CD14-positive monocyte (primary cell): ENCODE data around the gene WASHC4. TPM values are rescaled to one million over a fixed set of nuclear protein-coding genes. Genes with fewer than 3 reads are reported as not detected.

Experiments used
- DNase-seq, 3 donors: peaks; one replicate each; pipeline ENCODE4 v3.0.0-alpha.2; 2011 to 2022
- H2AFZ ChIP-seq: 2 replicates; pipeline ENCODE4 v1.6.0; 2012; ENCODE audit warnings: mild to moderate bottlenecking, low read depth, low read length, inconsistent platforms; ENCODE audit not compliant: insufficient read depth, poor library complexity, severe bottlenecking
- H3K27ac ChIP-seq, 2 donors: 1 replicate in 1 of 2; 2 replicates in 1 of 2; pipeline ENCODE4 v1.5.1; 2012 to 2013; ENCODE audit warnings: low read length in 2 of 2, control low read depth in 1 of 2, inconsistent platforms in 1 of 2, low read depth in 1 of 2, mild to moderate bottlenecking in 1 of 2
- H3K27me3 ChIP-seq, 2 donors: one replicate each; pipeline versions ENCODE4 v1.6.0 to v1.6.1; 2011 to 2013; ENCODE audit warnings: low read length in 2 of 2; ENCODE audit not compliant: control insufficient read depth in 2 of 2, insufficient read depth in 2 of 2
- H3K36me3 ChIP-seq, 2 donors: replicated peaks in 1 of 2; 1 replicate in 1 of 2; 2 replicates in 1 of 2; pipeline versions ENCODE4 v1.5.1 to v1.6.1; 2012 to 2013; ENCODE audit warnings: low read length in 2 of 2, control low read depth in 1 of 2, inconsistent platforms in 1 of 2, mild to moderate bottlenecking in 1 of 2; ENCODE audit not compliant: insufficient read depth in 2 of 2, control insufficient read depth in 1 of 2
- H3K4me1 ChIP-seq, 2 donors: 1 replicate in 1 of 2; 2 replicates in 1 of 2; pipeline versions ENCODE4 v1.5.1 to v1.6.1; 2012 to 2013; ENCODE audit warnings: low read length in 2 of 2, control low read depth in 1 of 2, inconsistent platforms in 1 of 2, mild to moderate bottlenecking in 1 of 2, moderate library complexity in 1 of 2; ENCODE audit not compliant: insufficient read depth in 2 of 2, control insufficient read depth in 1 of 2
- H3K4me2 ChIP-seq: replicated peaks from 2 replicates; pipeline ENCODE3; 2012; ENCODE audit warnings: low read length, moderate library complexity, mild to moderate bottlenecking; ENCODE audit not compliant: poor library complexity, severe bottlenecking; ENCODE audit errors: extremely low read depth
- H3K4me3 ChIP-seq, 3 experiments: fragments of 200-600 bp in 1 of 3; sonication (generic) in 1 of 3; replicated peaks in 1 of 3; 1 replicate in 2 of 3; 2 replicates in 1 of 3; pipeline ENCODE4 v1.5.1; 2011 to 2013; ENCODE audit warnings: low read length in 3 of 3, mild to moderate bottlenecking in 3 of 3, control low read depth in 2 of 3, low read depth in 2 of 3, inconsistent platforms in 1 of 3, moderate library complexity in 1 of 3
- H3K79me2 ChIP-seq: 2 replicates; pipeline ENCODE4 v1.6.0; 2012; ENCODE audit warnings: mild to moderate bottlenecking, control low read depth, inconsistent platforms, low read length, moderate library complexity; ENCODE audit not compliant: insufficient read depth
- H3K9ac ChIP-seq: 2 replicates; pipeline ENCODE4 v1.6.0; 2017; ENCODE audit warnings: low read length, mild to moderate bottlenecking; ENCODE audit not compliant: insufficient read depth, poor library complexity, severe bottlenecking
- H3K9me3 ChIP-seq, 2 donors: replicated peaks in 1 of 2; 1 replicate in 1 of 2; 2 replicates in 1 of 2; pipeline versions ENCODE4 v1.5.1 to v1.6.1; 2012 to 2013; ENCODE audit warnings: low read length in 2 of 2, control low read depth in 1 of 2; ENCODE audit not compliant: control insufficient read depth in 1 of 2, insufficient read depth in 1 of 2
- H4K20me1 ChIP-seq: 2 replicates; pipeline ENCODE4 v1.6.0; 2012; ENCODE audit warnings: mild to moderate bottlenecking, low read length, control low read depth, moderate library complexity; ENCODE audit not compliant: insufficient read depth
- H3K27ac Mint-ChIP-seq, 7 donors: one replicate each; pipeline ENCODE4 v1.8.0; 2020; ENCODE audit warnings: mild to moderate bottlenecking in 7 of 7, mixed read lengths in 7 of 7, moderate library complexity in 6 of 7, inconsistent platforms in 2 of 7
- H3K27me3 Mint-ChIP-seq, 3 donors: one replicate each; pipeline ENCODE4 v1.8.0; 2021 to 2022; ENCODE audit warnings: low read depth in 3 of 3, mild to moderate bottlenecking in 3 of 3, mixed read lengths in 3 of 3, moderate library complexity in 3 of 3, inconsistent platforms in 1 of 3
- H3K36me3 Mint-ChIP-seq, 2 donors: one replicate each; pipeline ENCODE4 v1.8.0; 2020; ENCODE audit warnings: mixed read lengths in 2 of 2, inconsistent platforms in 1 of 2, mild to moderate bottlenecking in 1 of 2
- H3K4me1 Mint-ChIP-seq: one replicate; pipeline ENCODE4 v1.8.0; 2020; ENCODE audit warnings: mild to moderate bottlenecking, mixed read lengths
- H3K4me3 Mint-ChIP-seq, 2 donors: one replicate each; pipeline ENCODE4 v1.8.0; 2020; ENCODE audit warnings: mild to moderate bottlenecking in 2 of 2, mixed read lengths in 2 of 2, moderate library complexity in 1 of 2
- H3K9me3 Mint-ChIP-seq, 7 donors: one replicate each; pipeline ENCODE4 v1.8.0; 2020 to 2022; ENCODE audit warnings: mixed read lengths in 7 of 7, mild to moderate bottlenecking in 6 of 7, moderate library complexity in 6 of 7, inconsistent platforms in 2 of 7
- WGBS: methylation state at CpG from one replicate; pipeline ENCODE4 v1.1.5; 2013; ENCODE audit warnings: missing lambda C conversion rate; ENCODE audit not compliant: insufficient coverage; 5-methylcytosine and 5-hydroxymethylcytosine counted together
- intact Hi-C, 2 donors: fragments of 100-400 bp; cut with micrococcal nuclease; formaldehyde crosslinking; loops; one replicate each; pipeline versions ENCODE4 v1.15.0 to v1.15.1; 2023
- polyA plus RNA-seq, 3 donors: library from polyadenylated mRNA; depleted of rRNA in 1 of 3; unstranded in 2 of 3; stranded (reverse) in 1 of 3; fragments of 300-500 nt in 2 of 3; fragments of >200 nt in 1 of 3; fragmentation: Illumina TruSeq in 2 of 3; gene quantifications; 1 replicate in 2 of 3; 2 replicates in 1 of 3; pipeline ENCODE4 v1.2.3, GENCODE V29; 2012 to 2021
- TF ChIP-seq, protein P1 (sequence below): fragments of 200-600 bp; IDR thresholded peaks from one replicate; pipeline ENCODE4 v1.8.0; 2022; ENCODE audit warnings: antibody characterized with exemption, mild to moderate bottlenecking

Gene WASHC4
- polyA plus RNA-seq, 3 donors = 62.6 to 95.3 (median 69.0) TPM

DNA sequence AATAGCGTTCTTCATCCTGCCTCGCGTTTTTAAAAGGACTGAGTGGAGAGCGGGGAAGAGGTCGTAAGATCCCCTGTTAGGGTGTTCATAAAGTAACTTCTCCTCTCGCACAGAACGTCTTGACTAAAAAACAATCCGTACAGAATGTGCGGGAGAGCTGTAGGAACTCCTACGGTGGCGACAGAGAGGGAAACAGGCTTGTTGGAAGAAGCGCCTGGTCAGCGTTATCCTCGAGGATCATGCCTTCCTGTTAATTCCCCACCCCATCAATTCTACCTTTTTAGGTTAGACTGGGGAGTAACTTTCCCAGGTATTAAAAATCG is 399 bp upstream of the WASHC4 start:
- H3K36me3 Mint-ChIP-seq = peaks cover 4 to 5% of the 10 kb centered on the region in 2 donors
- Histone ChIP-seq H3K4me3 (peak overlapping the region; percentile 79 to 100 (median 97)), H3K79me2 (peaks cover 45% of the 10 kb centered on the region), H3K36me3 (peaks cover 8 to 9% of the 10 kb centered on the region in 2 donors), H3K4me2 (peak overlapping the region; percentile 75), H3K27ac (peak overlapping the region in 1 of 2 donors; percentile 98), H2AFZ (peak overlapping the region; percentile 87), H3K27me3 (peaks cover 7 to 11% of the 10 kb centered on the region in 2 donors), H4K20me1 (peaks cover 40% of the 10 kb centered on the region), H3K9ac (peak overlapping the region; percentile 99), H3K9me3 (no peaks in the 10 kb centered on the region), H3K4me1 (peaks cover 14 to 38% of the 10 kb centered on the region in 2 donors)
- peaks cover 0 to 4% (median 2%) of the 10 kb centered on the region in 7 donors for H3K9me3 Mint-ChIP-seq
- WGBS = no CpG with 5 or more reads among the region's 15 CpGs
- intact Hi-C loops = loop anchor here (10.0 kb wide), 2 partner anchors 802 to 972 kb away; partner anchors contain the start of genes EID3 (in 1 of the 2) and NFYB (in 1 of the 2)
- H3K4me1 Mint-ChIP-seq = peaks cover 33% of the 10 kb centered on the region
- H3K27ac Mint-ChIP-seq = peak overlapping the region; percentile 78 to 95 (median 89)
- TF ChIP-seq, protein P1, sequence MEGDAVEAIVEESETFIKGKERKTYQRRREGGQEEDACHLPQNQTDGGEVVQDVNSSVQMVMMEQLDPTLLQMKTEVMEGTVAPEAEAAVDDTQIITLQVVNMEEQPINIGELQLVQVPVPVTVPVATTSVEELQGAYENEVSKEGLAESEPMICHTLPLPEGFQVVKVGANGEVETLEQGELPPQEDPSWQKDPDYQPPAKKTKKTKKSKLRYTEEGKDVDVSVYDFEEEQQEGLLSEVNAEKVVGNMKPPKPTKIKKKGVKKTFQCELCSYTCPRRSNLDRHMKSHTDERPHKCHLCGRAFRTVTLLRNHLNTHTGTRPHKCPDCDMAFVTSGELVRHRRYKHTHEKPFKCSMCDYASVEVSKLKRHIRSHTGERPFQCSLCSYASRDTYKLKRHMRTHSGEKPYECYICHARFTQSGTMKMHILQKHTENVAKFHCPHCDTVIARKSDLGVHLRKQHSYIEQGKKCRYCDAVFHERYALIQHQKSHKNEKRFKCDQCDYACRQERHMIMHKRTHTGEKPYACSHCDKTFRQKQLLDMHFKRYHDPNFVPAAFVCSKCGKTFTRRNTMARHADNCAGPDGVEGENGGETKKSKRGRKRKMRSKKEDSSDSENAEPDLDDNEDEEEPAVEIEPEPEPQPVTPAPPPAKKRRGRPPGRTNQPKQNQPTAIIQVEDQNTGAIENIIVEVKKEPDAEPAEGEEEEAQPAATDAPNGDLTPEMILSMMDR = no peak
- H3K27me3 Mint-ChIP-seq = peaks cover 1 to 7% (median 4%) of the 10 kb centered on the region in 3 donors
- DNase-seq = no peak
- peak overlapping the region; percentile 93 to 99 for H3K4me3 Mint-ChIP-seq

DNA sequence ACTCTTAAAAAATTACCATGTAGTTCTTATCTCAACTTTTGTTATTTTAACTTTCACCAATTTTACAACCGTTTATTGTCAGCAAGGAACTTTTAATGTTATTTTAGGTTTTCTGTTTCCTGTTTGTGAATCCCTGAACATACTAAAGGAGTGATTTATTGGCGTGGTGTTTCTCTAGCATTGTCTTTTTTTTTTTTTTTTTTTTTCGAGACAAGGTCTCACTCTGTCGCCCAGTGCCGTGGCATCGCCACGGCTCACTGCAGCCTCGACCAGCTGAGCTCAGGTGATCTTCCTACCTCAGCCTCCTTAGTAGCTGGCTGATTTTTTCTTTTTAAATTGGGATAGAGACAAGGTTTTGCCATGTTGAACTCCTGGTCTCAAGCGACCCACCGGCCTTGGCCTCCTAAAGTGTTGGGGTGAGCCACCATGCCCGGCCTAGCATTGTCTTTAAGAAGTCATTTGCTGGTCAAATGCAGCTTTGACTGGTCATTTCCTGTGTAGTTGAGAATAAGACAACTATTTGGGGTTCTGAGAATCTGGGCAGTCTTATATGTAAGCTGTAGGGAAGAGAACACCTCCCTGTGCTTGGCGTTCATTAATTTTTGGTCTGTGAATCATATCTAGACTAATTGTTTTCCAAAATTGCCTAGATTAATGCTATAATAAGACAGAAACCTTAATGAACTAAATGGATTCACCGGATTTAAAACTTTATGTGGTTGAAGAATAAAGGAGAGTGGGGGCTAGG is 2.1 kb downstream of the WASHC4 start:
- peak overlapping the region; percentile 75 for H3K4me2 ChIP-seq
- WGBS = 4% methylated on average over 3 of the region's 13 CpGs
- peaks cover 0 to 3% (median 2%) of the 10 kb centered on the region in 7 donors for H3K9me3 Mint-ChIP-seq
- peak overlapping the region; percentile 23 for H2AFZ ChIP-seq
- H3K27ac ChIP-seq = peak overlapping the region; percentile 45 to 98
- H3K9me3 ChIP-seq = no peaks in the 10 kb centered on the region
- H3K9ac ChIP-seq = peak overlapping the region; percentile 99
- H3K4me1 ChIP-seq = peaks cover 14 to 48% of the 10 kb centered on the region in 2 donors
- peaks cover 28 to 34% of the 10 kb centered on the region in 2 donors for H3K36me3 ChIP-seq
- peaks cover 48% of the 10 kb centered on the region for H3K4me1 Mint-ChIP-seq
- H3K36me3 Mint-ChIP-seq = peaks cover 21 to 22% of the 10 kb centered on the region in 2 donors
- H3K27me3 ChIP-seq = peaks cover 7 to 11% of the 10 kb centered on the region in 2 donors
- H3K79me2 ChIP-seq = peaks cover 70% of the 10 kb centered on the region
- peaks cover 1 to 4% (median 4%) of the 10 kb centered on the region in 3 donors for H3K27me3 Mint-ChIP-seq
- H3K27ac Mint-ChIP-seq = peak overlapping the region; percentile 85 to 98 (median 95)
- peak; percentile 9 to 29 (median 16) for DNase-seq
- peak overlapping the region; percentile 79 to 100 (median 97) for H3K4me3 ChIP-seq
- intact Hi-C loops = loop anchor here (10.0 kb wide), 5 partner anchors 805 to 1175 kb away; partner anchors contain the start of genes EID3 (in 1 of the 2), HSP90B1 (in 1 of the 2), NFYB (in 1 of the 2) and TDG (in 1 of the 2)
- peak overlapping the region; percentile 93 to 99 for H3K4me3 Mint-ChIP-seq
- peaks cover 65% of the 10 kb centered on the region for H4K20me1 ChIP-seq
- TF ChIP-seq, protein P1 = no peak
